ENCODE measurements around the gene AOC3. TPM values are rescaled to one million over a fixed set of nuclear protein-coding genes. Genes with fewer than 3 reads are reported as not detected.
"Not testable (repeated sequence)": the region's sequence is repeated elsewhere in the genome, so short reads cannot be mapped to it uniquely, and the experiment has no call there.

AOC3 gene
- total RNA-seq, 2 experiments from 2014 or later = 1.0 TPM

- ChIA-PET CTCF (interaction anchor here (0.9 to 1.5 kb wide), 3 partner anchors 8 to 95 kb away, joined by 3 to 4 read pairs (median 3); no protein-coding TSS in a partner anchor), POLR2A (interaction anchor here (0.7 kb wide), 1 partner anchor 22 kb away, joined by 3 read pairs; no protein-coding TSS in a partner anchor)
Observed at GRCh38 chr17:42841975-42842685, 8.9 kb upstream of the AOC3 start.

- ChIA-PET POLR2A (no interaction called here), CTCF (interaction anchor here (1.5 kb wide), 1 partner anchor 10 kb away, joined by 4 read pairs; no protein-coding TSS in a partner anchor)
Observed at GRCh38 chr17:42843358-42843934, 7.6 kb upstream of the AOC3 start.

GRCh38 chr17:42844271-42844670, 6.7 kb upstream of the AOC3 start, which contains the start of gene AOC2:
TSS of gene AOC2 (plus strand) at chr17:42844580. CDS start at chr17:42844627, 47 bp downstream.
- CTCF ChIA-PET = interaction anchor here (1.7 kb wide), 1 partner anchor 21 kb away, joined by 5 read pairs; the partner anchor contains the start of gene BECN1
- POLR2A ChIA-PET = interaction anchor here (0.6 kb wide), 1 partner anchor 140 kb away, joined by 4 read pairs; no protein-coding TSS in a partner anchor

GRCh38 chr17:42844761-42845555, 6.0 kb upstream of the AOC3 start:
- ChIA-PET CTCF (interaction anchor here (1.3 to 2.0 kb wide), 3 partner anchors 21 to 153 kb away, joined by 3 to 8 read pairs (median 5); partner anchors contain the start of genes BECN1 and RPL27), POLR2A (interaction anchor here (0.5 to 1.7 kb wide), 4 partner anchors 11 to 153 kb away, joined by 3 to 4 read pairs (median 4); partner anchors contain the start of genes BECN1, PSME3 and RPL27)

- ChIA-PET CTCF (interaction anchor here (0.6 to 2.0 kb wide), 4 partner anchors 22 to 1172 kb away, joined by 3 to 8 read pairs (median 4); partner anchors contain the start of genes BECN1 and RPL27), POLR2A (interaction anchor here (1.0 to 1.7 kb wide), 3 partner anchors 12 to 152 kb away, joined by 3 to 4 read pairs (median 3); partner anchors contain the start of genes BECN1, PSME3 and RPL27)
Observed at GRCh38 chr17:42845556-42845917, 5.5 kb upstream of the AOC3 start.

GRCh38 chr17:42845918-42846593, 4.9 kb upstream of the AOC3 start:
- CTCF ChIA-PET = interaction anchor here (0.6 to 2.0 kb wide), 4 partner anchors 13 to 1172 kb away, joined by 3 to 8 read pairs (median 3); partner anchors contain the start of genes PSME3 and RPL27
- POLR2A ChIA-PET = interaction anchor here (1.0 to 1.7 kb wide), 3 partner anchors 13 to 152 kb away, joined by 3 to 4 read pairs (median 3); partner anchors contain the start of genes BECN1, PSME3 and RPL27

GRCh38 chr17:42846594-42847280, 4.3 kb upstream of the AOC3 start:
- POLR2A ChIA-PET = interaction anchor here (1.7 kb wide), 1 partner anchor 13 kb away, joined by 4 read pairs; the partner anchor contains the start of gene PSME3
- CTCF ChIA-PET = interaction anchor here (0.9 to 2.0 kb wide), 2 partner anchors 14 to 151 kb away, joined by 3 to 8 read pairs; partner anchors contain the start of genes PSME3 and RPL27

GRCh38 chr17:42848093-42848492, 2.9 kb upstream of the AOC3 start:
- POLR2A ChIA-PET = interaction anchor here (0.6 kb wide), 2 partner anchors 31 to 156 kb away, joined by 3 read pairs; no protein-coding TSS in a partner anchor
- CTCF ChIA-PET = interaction anchor here (0.6 to 0.7 kb wide), 3 partner anchors 8 to 117 kb away, joined by 3 to 4 read pairs (median 3); no protein-coding TSS in a partner anchor

- POLR2A ChIA-PET = no interaction called here
- CTCF ChIA-PET = no interaction called here
Observed at GRCh38 chr17:42849031-42849430, 2.0 kb upstream of the AOC3 start.

- POLR2A ChIA-PET = no interaction called here
- CTCF ChIA-PET = no interaction called here
Observed at GRCh38 chr17:42849451-42850181, 1.4 kb upstream of the AOC3 start.

- CTCF ChIA-PET, POLR2A ChIA-PET: not testable (repeated sequence)
Observed at GRCh38 chr17:42851371-42852240, 607 bp downstream of the AOC3 start.

GRCh38 chr17:42852351-42852750, 1.4 kb downstream of the AOC3 start:
- POLR2A ChIA-PET = no interaction called here
- CTCF ChIA-PET = no interaction called here

- ChIA-PET POLR2A (no interaction called here), CTCF (no interaction called here)
Observed at GRCh38 chr17:42853004-42853403, 2.0 kb downstream of the AOC3 start.

- POLR2A ChIA-PET = no interaction called here
Observed at GRCh38 chr17:42853597-42853967, 2.6 kb downstream of the AOC3 start.

GRCh38 chr17:42853968-42854790, 3.2 kb downstream of the AOC3 start:
- CTCF ChIA-PET = interaction anchor here (0.6 kb wide), 1 partner anchor 89 kb away, joined by 3 read pairs; no protein-coding TSS in a partner anchor
- POLR2A ChIA-PET = no interaction called here

More at GRCh38 chr17:42853597-42853967, 2.6 kb downstream of the AOC3 start:
- CTCF ChIA-PET = no interaction called here

All from activated CD8-positive, alpha-beta memory T cell treated with anti-CD3 and anti-CD28 coated beads for 36 hours (primary cell).